ENCODE results near the gene OLFML2A.
"Not testable (repeated sequence)": the region's sequence is repeated elsewhere in the genome, so short reads cannot be mapped to it uniquely, and the experiment has no call there.

Gene OLFML2A

DNA sequence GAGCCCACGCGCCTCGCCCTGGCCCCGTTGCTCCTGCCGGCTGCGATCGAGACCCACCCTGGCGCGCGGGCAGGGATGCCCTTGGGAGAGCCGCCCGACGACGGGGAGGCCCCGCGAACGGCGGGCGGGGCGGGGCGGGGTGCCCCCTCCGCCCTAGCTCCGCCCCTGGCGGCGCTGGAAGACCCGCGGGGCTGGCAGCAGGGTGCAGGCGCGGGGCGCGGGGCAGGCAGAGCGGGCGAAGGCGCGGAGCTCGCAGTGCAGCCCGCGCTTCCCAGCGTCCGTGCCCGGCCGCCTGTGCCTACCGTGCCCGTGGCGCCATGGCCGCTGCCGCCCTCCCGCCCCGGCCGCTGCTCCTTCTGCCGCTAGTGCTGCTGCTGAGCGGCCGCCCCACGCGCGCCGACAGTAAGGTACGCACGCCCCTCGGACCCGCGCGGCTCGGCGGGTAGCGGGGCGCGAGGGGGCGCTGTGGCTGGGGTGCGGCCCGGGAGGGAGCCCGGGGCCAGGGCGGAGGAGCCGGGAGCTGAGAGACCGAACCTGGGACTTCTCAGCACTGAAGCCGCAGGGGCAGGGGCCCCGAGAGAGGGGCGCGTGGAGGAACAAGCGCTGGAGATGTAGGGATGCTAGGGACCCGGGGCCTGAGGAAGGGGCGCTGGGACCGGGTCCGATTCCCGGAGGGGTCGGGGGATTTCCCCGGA is at the start of gene OLFML2A:
TSS of gene OLFML2A (plus strand) at position 180 of the 695 bp plus-strand sequence. CDS start at position 318, 138 bp downstream.
- ChIA-PET POLR2A (ENCODE audit: low non-redundant PET) (interaction anchor here (0.5 to 2.0 kb wide), 6 partner anchors 46 to 218 kb away, joined by 3 to 9 read pairs (median 6); partner anchors contain the start of gene WDR38), CTCF (interaction anchor here (0.5 to 15.3 kb wide), 14 partner anchors 12 to 1166 kb away, joined by 3 to 761 read pairs (median 4); partner anchors contain the start of gene WDR38)
- H3K27ac ChIP-seq, result peak within 1 kb of the TSS; percentile 90
- TF ChIP-seq, protein P1, sequence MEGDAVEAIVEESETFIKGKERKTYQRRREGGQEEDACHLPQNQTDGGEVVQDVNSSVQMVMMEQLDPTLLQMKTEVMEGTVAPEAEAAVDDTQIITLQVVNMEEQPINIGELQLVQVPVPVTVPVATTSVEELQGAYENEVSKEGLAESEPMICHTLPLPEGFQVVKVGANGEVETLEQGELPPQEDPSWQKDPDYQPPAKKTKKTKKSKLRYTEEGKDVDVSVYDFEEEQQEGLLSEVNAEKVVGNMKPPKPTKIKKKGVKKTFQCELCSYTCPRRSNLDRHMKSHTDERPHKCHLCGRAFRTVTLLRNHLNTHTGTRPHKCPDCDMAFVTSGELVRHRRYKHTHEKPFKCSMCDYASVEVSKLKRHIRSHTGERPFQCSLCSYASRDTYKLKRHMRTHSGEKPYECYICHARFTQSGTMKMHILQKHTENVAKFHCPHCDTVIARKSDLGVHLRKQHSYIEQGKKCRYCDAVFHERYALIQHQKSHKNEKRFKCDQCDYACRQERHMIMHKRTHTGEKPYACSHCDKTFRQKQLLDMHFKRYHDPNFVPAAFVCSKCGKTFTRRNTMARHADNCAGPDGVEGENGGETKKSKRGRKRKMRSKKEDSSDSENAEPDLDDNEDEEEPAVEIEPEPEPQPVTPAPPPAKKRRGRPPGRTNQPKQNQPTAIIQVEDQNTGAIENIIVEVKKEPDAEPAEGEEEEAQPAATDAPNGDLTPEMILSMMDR (conservative IDR thresholded peaks at IDR 0.05; ENCODE audit: low read depth), result peak; percentile 90
- no peak for DNase-seq (ENCODE audit: low spot score)

DNA sequence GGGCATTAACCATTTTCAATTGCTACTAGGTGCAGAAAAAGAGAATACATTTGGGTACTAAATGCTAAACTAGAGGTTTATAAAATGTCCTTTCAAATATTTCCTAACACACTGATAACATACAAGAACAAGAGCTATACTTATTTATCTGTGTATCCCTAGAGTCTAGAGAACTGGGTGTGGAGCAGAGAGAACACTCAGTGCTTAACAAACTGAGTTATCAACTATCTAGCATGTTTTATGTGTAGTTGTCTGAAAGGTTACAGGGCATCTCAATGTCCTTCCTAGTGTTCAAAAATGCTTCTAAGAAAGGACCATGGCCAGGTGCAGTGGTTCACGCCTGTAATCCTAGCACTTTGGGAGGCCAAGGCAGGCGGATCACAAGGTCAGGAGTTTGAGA is 46.2 kb upstream of the OLFML2A start:
- POLR2A ChIA-PET (ENCODE audit: low non-redundant PET), result no interaction called here
- CTCF ChIA-PET, result interaction anchor here (0.6 to 0.8 kb wide), 4 partner anchors 12 to 156 kb away, joined by 3 to 7 read pairs (median 4); no protein-coding TSS in a partner anchor
- no peak for DNase-seq (ENCODE audit: low spot score)

DNA sequence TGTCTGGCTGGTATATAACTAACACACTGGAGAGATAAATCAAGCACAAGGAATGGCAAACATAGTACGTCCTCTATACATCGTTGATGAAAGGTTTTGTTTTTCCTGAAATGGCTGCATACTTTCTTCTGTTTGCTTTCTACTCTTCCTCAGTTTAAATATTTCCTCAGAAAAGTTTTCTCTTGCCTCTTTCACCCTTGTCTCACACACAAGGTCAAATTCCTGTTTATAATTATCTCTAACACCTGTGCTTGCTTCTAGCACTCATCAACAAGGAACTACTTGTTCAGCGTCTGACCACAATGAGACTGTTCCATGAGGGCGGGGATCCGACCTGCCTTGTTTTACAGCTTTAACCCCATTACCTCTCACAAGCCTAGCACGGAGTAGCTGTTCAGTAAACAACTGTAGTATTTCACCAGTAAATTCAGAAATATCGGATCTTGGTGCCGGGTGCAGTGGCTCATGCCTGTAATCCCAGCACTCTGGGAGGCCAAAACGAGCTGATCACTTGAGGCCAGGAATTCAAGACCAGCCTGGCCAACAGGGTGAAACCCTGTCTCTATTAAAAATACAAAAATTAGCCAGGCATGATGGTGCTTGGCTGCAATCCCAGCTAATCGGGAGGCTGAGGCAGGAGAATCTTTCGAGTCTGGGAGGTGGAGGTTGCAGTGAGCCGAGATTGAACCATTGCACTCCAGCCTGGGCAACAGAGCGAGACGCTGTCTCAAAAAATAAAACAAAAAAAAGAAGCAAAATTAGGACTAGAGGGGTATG is 42.8 kb upstream of the OLFML2A start:
- peak; percentile 36 for DNase-seq (ENCODE audit: low spot score)
- TF ChIP-seq, protein P1 (conservative IDR thresholded peaks at IDR 0.05; ENCODE audit: low read depth), result no peak
- H3K27ac ChIP-seq, result peak overlapping the region; percentile 57
- ChIA-PET CTCF (interaction anchor here (0.6 to 2.1 kb wide), 6 partner anchors 9 to 427 kb away, joined by 3 to 8 read pairs (median 3); no protein-coding TSS in a partner anchor), POLR2A (ENCODE audit: low non-redundant PET) (no interaction called here)

More for the DNA sequence above, 46.2 kb upstream of the OLFML2A start:
- H3K27ac ChIP-seq, result no peak overlapping the region
- TF ChIP-seq, protein P1 (conservative IDR thresholded peaks at IDR 0.05; ENCODE audit: low read depth), result no peak

DNA sequence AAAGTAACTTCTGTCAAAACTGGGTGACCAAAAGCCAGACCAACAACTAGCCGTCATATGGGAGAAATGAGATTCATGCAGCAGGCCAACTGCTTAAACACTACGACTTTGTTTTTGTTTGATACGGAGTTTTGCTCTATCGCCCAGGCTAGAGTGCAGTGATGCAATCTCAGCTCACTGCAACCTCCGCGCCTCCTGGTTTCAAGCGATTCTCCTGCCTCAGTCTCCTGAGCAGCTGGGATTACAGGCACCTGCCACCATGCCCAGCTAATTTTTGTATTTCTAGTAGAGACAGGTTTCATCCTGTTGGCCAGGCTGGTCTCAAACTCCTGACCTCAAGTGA is 42.2 kb upstream of the OLFML2A start:
- DNase-seq (ENCODE audit: low spot score); POLR2A ChIA-PET (ENCODE audit: low non-redundant PET): not testable (repeated sequence)
- CTCF ChIA-PET, result interaction anchor here (0.6 to 2.1 kb wide), 5 partner anchors 8 to 428 kb away, joined by 3 to 8 read pairs (median 3); no protein-coding TSS in a partner anchor
- peak overlapping the region; percentile 57 for H3K27ac ChIP-seq

DNA sequence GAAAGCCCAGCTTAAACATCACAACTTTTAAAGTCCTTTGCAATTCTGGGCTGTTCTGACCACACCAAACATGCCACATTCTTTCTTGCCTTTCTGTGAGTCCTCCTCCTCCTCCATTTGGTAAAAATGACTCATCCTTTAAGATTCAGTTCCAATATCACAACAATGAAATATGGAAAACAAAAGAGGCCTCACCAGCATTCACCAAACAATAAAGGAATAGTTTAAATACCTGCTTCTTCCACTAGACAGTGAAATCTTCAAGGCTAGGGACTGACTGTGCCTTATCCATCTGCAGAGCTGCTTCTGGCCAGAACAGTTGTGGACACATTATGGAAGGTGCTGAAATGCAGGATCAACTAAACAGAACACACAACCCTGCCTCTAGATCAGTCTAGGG is 41.8 kb upstream of the OLFML2A start:
- peak; percentile 80 for DNase-seq (ENCODE audit: low spot score)
- TF ChIP-seq, protein P1 (conservative IDR thresholded peaks at IDR 0.05; ENCODE audit: low read depth), result no peak
- ChIA-PET POLR2A (ENCODE audit: low non-redundant PET) (no interaction called here), CTCF (interaction anchor here (0.5 to 2.1 kb wide), 5 partner anchors 8 to 117 kb away, joined by 3 to 8 read pairs (median 3); no protein-coding TSS in a partner anchor)
- H3K27ac ChIP-seq, result peak overlapping the region; percentile 57

DNA sequence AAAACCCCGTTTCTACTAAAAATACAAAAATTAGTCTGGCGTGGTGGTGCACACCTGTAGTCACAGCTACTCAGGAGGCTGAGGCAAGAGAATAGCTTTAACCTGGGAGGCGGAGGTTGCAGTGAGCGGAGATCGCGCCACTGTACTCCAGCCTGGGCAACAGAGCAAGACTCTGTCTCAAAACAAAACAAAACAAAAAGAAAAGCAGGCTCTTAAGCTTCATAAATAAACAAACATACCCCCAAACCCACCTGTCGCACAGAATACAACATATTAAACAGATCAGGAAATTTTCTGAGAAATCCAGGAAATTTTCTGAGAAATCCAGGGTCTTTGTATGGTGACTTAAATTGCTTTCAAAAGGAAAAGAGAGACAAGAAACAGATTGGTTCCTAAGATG is 38.9 kb upstream of the OLFML2A start:
- CTCF ChIA-PET, result interaction anchor here (0.6 kb wide), 1 partner anchor 19 kb away, joined by 5 read pairs; no protein-coding TSS in a partner anchor
- DNase-seq (ENCODE audit: low spot score); POLR2A ChIA-PET (ENCODE audit: low non-redundant PET); H3K27ac ChIP-seq: not testable (repeated sequence)

DNA sequence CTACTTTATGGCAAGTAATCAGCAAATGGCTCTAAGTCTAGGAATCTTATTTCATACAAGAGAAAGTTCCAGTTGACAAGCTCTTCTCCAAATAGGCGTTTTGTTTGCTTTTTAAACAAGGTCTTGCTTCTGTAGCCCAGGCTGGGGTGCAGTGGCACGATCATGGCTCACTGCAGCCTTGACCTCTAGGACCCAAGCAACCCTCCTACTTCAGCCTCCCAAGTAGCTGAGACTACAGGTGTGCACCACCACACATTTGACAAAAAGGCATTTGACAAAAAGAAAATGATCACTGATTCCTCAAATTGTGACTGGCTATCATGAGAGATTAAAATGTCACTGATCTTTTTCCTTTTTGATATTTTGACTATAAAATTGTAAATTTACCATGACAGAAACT is 37.6 kb upstream of the OLFML2A start:
- H3K27ac ChIP-seq, result no peak overlapping the region
- TF ChIP-seq, protein P1 (conservative IDR thresholded peaks at IDR 0.05; ENCODE audit: low read depth), result no peak
- ChIA-PET POLR2A (ENCODE audit: low non-redundant PET) (no interaction called here), CTCF (no interaction called here)
- DNase-seq (ENCODE audit: low spot score), result no peak

Data from RWPE1 (cell line).